Karpas-422 (cell line): ENCODE measurements around the gene KIF18B. TPM values are rescaled to one million over a fixed set of nuclear protein-coding genes. Genes with fewer than 3 reads are reported as not detected.
"Not testable (repeated sequence)": the region's sequence is repeated elsewhere in the genome, so short reads cannot be mapped to it uniquely, and the experiment has no call there.

Experiments used
- DNase-seq: peaks from one replicate; pipeline ENCODE4 v3.0.0-alpha.2; 2015
- H2AFZ ChIP-seq: fragments of 200-600 bp; sonication (generic); 2 replicates; pipeline ENCODE4 v1.6.1; 2014; ENCODE audit warnings: antibody characterized with exemption, low read length, mixed read lengths
- H3K27ac ChIP-seq: fragments of 200-600 bp; sonication (generic); 2 replicates; pipeline ENCODE4 v1.5.1; 2014; ENCODE audit warnings: mild to moderate bottlenecking, low read length, moderate library complexity
- H3K27me3 ChIP-seq: fragments of 200-600 bp; sonication (generic); 2 replicates; pipeline ENCODE4 v1.6.1; 2014; ENCODE audit warnings: low read length, mixed read lengths
- H3K36me3 ChIP-seq: fragments of 200-600 bp; sonication (generic); 2 replicates; pipeline ENCODE4 v1.6.1; 2014; ENCODE audit warnings: low read length, mixed read lengths; ENCODE audit not compliant: insufficient read depth
- H3K4me1 ChIP-seq: fragments of 200-600 bp; sonication (generic); 2 replicates; pipeline ENCODE4 v1.6.1; 2014; ENCODE audit warnings: mild to moderate bottlenecking, low read length, mixed read lengths
- H3K4me2 ChIP-seq: fragments of 200-600 bp; sonication (generic); 2 replicates; pipeline ENCODE4 v1.6.1; 2014; ENCODE audit warnings: low read length, low read depth, mild to moderate bottlenecking; ENCODE audit not compliant: poor library complexity, severe bottlenecking
- H3K4me3 ChIP-seq: fragments of 200-600 bp; sonication (generic); 2 replicates; pipeline ENCODE4 v1.5.1; 2014; ENCODE audit warnings: mild to moderate bottlenecking, antibody characterized with exemption, low read length, mixed read lengths
- H3K79me2 ChIP-seq: fragments of 200-600 bp; sonication (generic); 2 replicates; pipeline ENCODE4 v1.6.1; 2014; ENCODE audit warnings: mild to moderate bottlenecking, low read length, mixed read lengths
- H3K9ac ChIP-seq: fragments of 200-600 bp; sonication (generic); 2 replicates; pipeline ENCODE4 v1.6.0; 2014; ENCODE audit warnings: low read length
- H3K9me2 ChIP-seq: fragments of 200-600 bp; sonication (generic), shearing (Covaris generic); replicated peaks from 2 replicates; pipeline ENCODE4 v1.6.0; 2014; ENCODE audit warnings: mild to moderate bottlenecking, low read length, moderate library complexity; ENCODE audit not compliant: insufficient read depth
- H3K9me3 ChIP-seq: fragments of 300-700, 200-600 bp; sonication (generic); 2 replicates; pipeline ENCODE4 v1.6.1; 2014; ENCODE audit warnings: low read length, mixed read lengths
- H4K20me1 ChIP-seq: fragments of 200-600 bp; sonication (generic); 2 replicates; pipeline ENCODE4 v1.6.1; 2014; ENCODE audit warnings: mild to moderate bottlenecking, antibody characterized with exemption, low read length, low read depth; ENCODE audit not compliant: insufficient read depth
- total RNA-seq: library from RNA; depleted of rRNA; stranded (reverse); fragments of >200 nt; shearing (Covaris generic); gene quantifications from 2 replicates; pipeline ENCODE4 v1.2.3, GENCODE V29; 2014; ENCODE audit warnings: low replicate concordance

The KIF18B gene
- total RNA-seq, 1 experiment from 2014 or later, result 8.5 TPM

GRCh38 chr17:44952946-44953475 lies 5.4 kb upstream of the KIF18B start:
- H3K4me1 ChIP-seq, result peaks cover 4% of the 10 kb centered on the region
- H3K4me3 ChIP-seq, result no peak overlapping the region
- H3K9me3 ChIP-seq, result no peaks in the 10 kb centered on the region
- DNase-seq, result no peak
- no peak overlapping the region for H3K4me2 ChIP-seq
- H3K27me3 ChIP-seq, result no peaks in the 10 kb centered on the region
- no peaks in the 10 kb centered on the region for H3K36me3 ChIP-seq
- no peaks in the 10 kb centered on the region for H3K9me2 ChIP-seq
- H2AFZ ChIP-seq, result no peak overlapping the region
- H3K9ac ChIP-seq, result no peak overlapping the region
- no peak overlapping the region for H3K27ac ChIP-seq
- H4K20me1 ChIP-seq, result no peaks in the 10 kb centered on the region
- no peaks in the 10 kb centered on the region for H3K79me2 ChIP-seq

GRCh38 chr17:44948315-44948795 lies 782 bp upstream of the KIF18B start:
- Histone ChIP-seq H3K9ac (peak overlapping the region; percentile 93), H3K4me1 (peaks cover 21% of the 10 kb centered on the region), H3K9me3 (no peaks in the 10 kb centered on the region), H3K4me3 (peak overlapping the region; percentile 96), H3K27me3 (no peaks in the 10 kb centered on the region), H3K27ac (no peak overlapping the region), H4K20me1 (no peaks in the 10 kb centered on the region), H3K9me2 (no peaks in the 10 kb centered on the region), H3K79me2 (peaks cover 42% of the 10 kb centered on the region), H2AFZ (no peak overlapping the region), H3K4me2 (peak overlapping the region; percentile 87), H3K36me3 (peaks cover 29% of the 10 kb centered on the region)
- no peak for DNase-seq

GRCh38 chr17:44945652-44946051 lies 1.9 kb downstream of the KIF18B start:
- H3K9me3 ChIP-seq, DNase-seq, H3K9me2 ChIP-seq, H3K27ac ChIP-seq, H3K9ac ChIP-seq, H3K27me3 ChIP-seq, H4K20me1 ChIP-seq, H2AFZ ChIP-seq: not testable (repeated sequence)
- peak overlapping the region; percentile 96; the same call in 1 of the 2 replicates for H3K4me3 ChIP-seq
- peaks cover 46% of the 10 kb centered on the region for H3K36me3 ChIP-seq
- H3K79me2 ChIP-seq, result peaks cover 68% of the 10 kb centered on the region
- peaks cover 21% of the 10 kb centered on the region for H3K4me1 ChIP-seq
- peak overlapping the region; percentile 87 for H3K4me2 ChIP-seq

GRCh38 chr17:44942456-44942855 lies 5.1 kb downstream of the KIF18B start:
- H3K27me3 ChIP-seq, result no peaks in the 10 kb centered on the region
- no peak overlapping the region for H3K4me3 ChIP-seq
- H3K9ac ChIP-seq, result no peak overlapping the region
- no peak overlapping the region for H2AFZ ChIP-seq
- H3K79me2 ChIP-seq, result peaks cover 94% of the 10 kb centered on the region
- 0 out of 2 replicates have a peak, but pooled peaks cover 4% of the 10 kb centered on the region for H3K9me3 ChIP-seq
- H3K27ac ChIP-seq, result no peak overlapping the region
- peaks cover 68% of the 10 kb centered on the region for H3K36me3 ChIP-seq
- no peak for DNase-seq
- no peak overlapping the region for H3K4me2 ChIP-seq
- peaks cover 14% of the 10 kb centered on the region for H3K4me1 ChIP-seq
- no peaks in the 10 kb centered on the region for H3K9me2 ChIP-seq
- H4K20me1 ChIP-seq, result no peaks in the 10 kb centered on the region

GRCh38 chr17:44941712-44942331 lies 5.8 kb downstream of the KIF18B start:
- Histone ChIP-seq H3K4me3 (no peak overlapping the region), H3K36me3 (peaks cover 71% of the 10 kb centered on the region), H3K4me1 (peaks cover 14% of the 10 kb centered on the region), H3K27ac (no peak overlapping the region), H3K79me2 (peaks cover 94% of the 10 kb centered on the region), H3K9me2 (no peaks in the 10 kb centered on the region), H2AFZ (no peak overlapping the region), H3K27me3 (no peaks in the 10 kb centered on the region), H3K9ac (no peak overlapping the region), H4K20me1 (no peaks in the 10 kb centered on the region), H3K4me2 (no peak overlapping the region), H3K9me3 (0 out of 2 replicates have a peak, but pooled peaks cover 4% of the 10 kb centered on the region)
- DNase-seq, result no peak

GRCh38 chr17:44940768-44941167 lies 6.8 kb downstream of the KIF18B start:
- peaks cover 66% of the 10 kb centered on the region for H3K36me3 ChIP-seq
- no peak for DNase-seq

GRCh38 chr17:44940317-44940716 lies 7.3 kb downstream of the KIF18B start:
- H3K4me2 ChIP-seq, result no peak overlapping the region
- no peak overlapping the region for H3K9ac ChIP-seq
- 0 out of 2 replicates have a peak, but pooled peaks cover 4% of the 10 kb centered on the region for H3K9me3 ChIP-seq
- H2AFZ ChIP-seq, result no peak overlapping the region
- H3K4me1 ChIP-seq, result peaks cover 2% of the 10 kb centered on the region; the same call in 1 of the 2 replicates
- no peaks in the 10 kb centered on the region for H3K27me3 ChIP-seq
- H3K4me3 ChIP-seq, result no peak overlapping the region
- H3K27ac ChIP-seq, result no peak overlapping the region
- peaks cover 62% of the 10 kb centered on the region for H3K36me3 ChIP-seq
- H3K9me2 ChIP-seq, result no peaks in the 10 kb centered on the region
- H3K79me2 ChIP-seq, result peaks cover 79% of the 10 kb centered on the region
- H4K20me1 ChIP-seq, result no peaks in the 10 kb centered on the region
- DNase-seq, result no peak

More at GRCh38 chr17:44940768-44941167, 6.8 kb downstream of the KIF18B start:
- Histone ChIP-seq H3K4me2 (no peak overlapping the region), H2AFZ (no peak overlapping the region), H3K9me2 (no peaks in the 10 kb centered on the region), H3K79me2 (peaks cover 84% of the 10 kb centered on the region), H3K9me3 (0 out of 2 replicates have a peak, but pooled peaks cover 4% of the 10 kb centered on the region), H3K27ac (no peak overlapping the region), H4K20me1 (no peaks in the 10 kb centered on the region), H3K9ac (no peak overlapping the region), H3K4me3 (no peak overlapping the region), H3K27me3 (no peaks in the 10 kb centered on the region), H3K4me1 (peaks cover 7% of the 10 kb centered on the region; the same call in 1 of the 2 replicates)

GRCh38 chr17:44935116-44935515 lies 12.5 kb downstream of the KIF18B start:
- Histone ChIP-seq H3K9ac (no peak overlapping the region), H4K20me1 (no peaks in the 10 kb centered on the region), H3K9me2 (no peaks in the 10 kb centered on the region), H3K36me3 (peaks cover 34% of the 10 kb centered on the region), H3K4me2 (no peak overlapping the region), H3K4me1 (no peaks in the 10 kb centered on the region), H3K27ac (no peak overlapping the region), H3K27me3 (no peaks in the 10 kb centered on the region), H3K4me3 (no peak overlapping the region), H2AFZ (no peak overlapping the region), H3K79me2 (peaks cover 28% of the 10 kb centered on the region), H3K9me3 (0 out of 2 replicates have a peak, but pooled peaks cover under 1% of the 10 kb centered on the region)
- DNase-seq, result no peak
